Activated CD4-positive, alpha-beta T cell treated with anti-CD3 and anti-CD28 coated beads, Interleukin-2, amount 50 U/mL, for 24 hours (primary cell): ENCODE results near the gene PARVB.
"Not testable (repeated sequence)": the region's sequence is repeated elsewhere in the genome, so short reads cannot be mapped to it uniquely, and the experiment has no call there.

Experiments used
- DNase-seq, 2 donors: peaks; one replicate each; pipeline ENCODE4 v3.0.0-alpha.2; 2020; ENCODE audit warnings: low read depth in 1 of 2, low spot score in 1 of 2

PARVB gene

DNA sequence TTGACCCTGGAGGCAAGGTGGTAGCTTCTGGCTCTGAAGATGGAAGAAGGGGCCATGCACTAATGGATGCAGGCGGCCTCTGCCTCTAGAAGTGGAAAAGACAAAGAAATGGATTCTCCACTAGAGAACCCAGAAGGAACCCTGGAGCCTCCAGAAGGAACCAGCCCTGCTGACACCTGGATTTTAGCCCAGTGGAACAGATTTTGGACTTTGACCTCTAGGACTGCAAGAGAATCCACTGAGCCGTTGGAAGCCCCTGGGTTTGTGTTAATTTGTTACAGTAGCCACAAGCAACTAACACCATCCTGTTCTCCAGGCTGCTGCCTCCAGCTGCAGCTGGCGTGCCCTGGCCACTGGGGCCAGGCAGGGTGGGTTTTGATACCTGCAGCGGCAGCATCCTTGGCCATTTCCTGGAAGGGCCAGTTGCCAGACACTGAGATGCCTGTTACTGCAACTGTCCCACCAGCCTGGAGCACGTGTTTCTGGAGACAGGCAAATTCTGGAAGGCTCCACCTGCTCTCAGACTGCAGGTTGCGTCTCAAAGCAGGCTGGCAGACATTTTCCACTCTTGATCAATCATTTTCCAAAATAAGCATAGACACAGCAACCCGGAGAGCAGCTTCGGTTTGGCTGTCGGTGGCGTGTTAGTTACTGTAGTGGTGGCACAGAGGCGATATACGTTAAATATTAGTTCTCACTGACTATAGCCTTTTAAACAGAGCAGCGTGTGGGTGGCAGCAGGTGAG lies 79.8 kb downstream of the PARVB start:
- DNase-seq: no peak

DNA sequence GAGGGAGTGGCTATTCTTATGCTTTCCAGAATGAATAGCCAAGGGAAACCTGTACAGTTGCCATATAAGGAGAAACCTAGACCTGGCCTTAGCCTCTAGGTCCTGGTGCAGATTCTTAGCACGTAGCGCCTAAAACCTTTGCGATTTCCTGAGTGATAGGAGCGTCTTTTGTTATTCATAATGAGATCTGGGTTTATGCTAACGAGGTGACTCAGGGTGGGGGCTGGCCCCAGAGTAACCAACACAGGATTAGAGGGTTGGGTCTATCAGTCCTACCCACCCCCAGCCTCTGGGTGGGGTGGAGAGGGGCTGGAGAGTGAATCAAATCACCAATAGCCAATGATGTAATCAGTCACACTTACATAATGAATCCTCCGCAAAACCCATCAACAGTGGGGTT lies 83.2 kb downstream of the PARVB start:
- DNase-seq: no peak

DNA sequence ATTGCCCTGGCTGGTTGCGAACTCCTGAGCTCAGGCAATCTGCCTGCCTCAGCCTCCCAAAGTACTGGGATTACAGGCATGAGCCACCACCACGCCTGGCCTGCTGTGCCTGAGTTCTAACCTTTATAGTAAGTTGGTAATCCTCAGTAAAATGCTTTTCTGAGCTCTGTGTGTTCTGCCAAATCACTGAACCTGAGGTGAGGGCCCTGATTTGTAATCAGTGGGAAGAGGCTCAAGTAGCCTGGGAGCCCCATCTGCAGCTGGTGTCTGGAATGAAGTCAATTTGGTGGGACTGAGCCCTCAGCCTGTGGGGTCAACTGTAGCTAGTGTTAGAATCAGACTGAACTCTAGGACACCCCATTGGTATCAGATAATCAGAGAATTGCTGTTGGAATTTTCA lies 84.0 kb downstream of the PARVB start:
- DNase-seq: no peak

DNA sequence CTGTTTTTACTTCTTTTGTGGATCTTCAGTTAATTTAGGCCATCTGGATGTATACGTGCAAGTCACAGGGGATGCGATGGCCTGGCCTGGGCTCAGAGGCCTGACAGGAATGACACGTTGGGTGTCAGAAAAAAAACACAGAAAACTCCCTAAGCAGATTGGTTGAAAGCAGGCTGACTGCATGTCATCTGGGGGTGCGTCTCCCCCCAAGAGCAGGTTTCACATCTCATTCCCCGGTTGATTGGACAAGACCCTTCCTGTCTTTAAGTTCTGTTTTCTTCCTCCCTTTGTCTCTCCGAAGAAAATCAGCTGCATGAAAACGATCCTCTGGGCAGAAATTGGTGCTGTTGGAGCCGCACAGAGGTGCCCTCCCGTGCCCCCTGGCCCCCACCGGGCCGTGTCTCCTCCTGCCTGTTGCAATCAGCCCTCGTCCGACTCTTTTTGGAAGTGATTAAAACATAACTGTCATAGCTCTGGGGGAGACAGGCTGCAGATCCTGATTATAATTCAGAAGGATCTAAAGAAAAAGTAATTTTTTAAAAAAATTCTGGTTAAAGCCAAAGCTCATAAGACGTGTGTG lies 84.8 kb downstream of the PARVB start:
- DNase-seq: no peak

DNA sequence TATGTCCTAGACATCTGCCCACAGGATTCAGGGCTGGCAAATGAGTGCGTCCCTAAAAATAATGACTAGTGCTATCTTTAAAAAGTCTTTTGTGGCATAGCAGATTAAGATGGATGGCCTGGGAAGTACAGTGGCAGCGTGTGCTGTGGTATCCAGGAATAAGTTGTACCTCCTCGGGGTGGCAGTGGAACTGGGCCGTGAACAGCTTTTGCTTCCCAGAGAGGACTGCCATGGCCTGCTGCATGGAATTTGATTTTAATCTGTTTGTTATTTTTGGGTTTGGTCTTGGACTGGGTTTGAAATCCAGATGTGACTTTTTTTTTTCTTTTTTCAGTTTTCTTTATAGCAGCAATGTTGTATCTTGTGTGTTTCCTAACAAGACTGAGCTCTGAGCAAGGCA lies 85.3 kb downstream of the PARVB start:
- no peak for DNase-seq

DNA sequence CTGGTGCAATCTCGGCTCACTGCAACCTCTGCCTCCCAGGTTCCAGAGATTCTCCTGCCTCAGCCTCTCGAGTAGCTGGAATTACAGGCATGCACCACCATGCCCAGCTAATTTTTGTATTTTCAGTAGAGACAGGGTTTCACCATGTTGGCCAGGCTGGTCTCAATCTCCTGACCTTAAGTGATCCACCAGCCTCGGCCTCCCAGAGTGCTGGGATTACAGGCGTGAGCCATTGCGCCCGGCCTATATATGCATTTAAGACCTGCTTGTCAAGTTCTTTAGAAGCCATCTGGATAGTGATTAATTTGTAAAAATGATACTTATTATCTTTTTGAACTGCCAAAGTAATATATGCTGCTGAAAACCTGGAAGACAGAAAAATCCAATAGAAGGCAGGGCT lies 86.6 kb downstream of the PARVB start:
- DNase-seq: not testable (repeated sequence)

DNA sequence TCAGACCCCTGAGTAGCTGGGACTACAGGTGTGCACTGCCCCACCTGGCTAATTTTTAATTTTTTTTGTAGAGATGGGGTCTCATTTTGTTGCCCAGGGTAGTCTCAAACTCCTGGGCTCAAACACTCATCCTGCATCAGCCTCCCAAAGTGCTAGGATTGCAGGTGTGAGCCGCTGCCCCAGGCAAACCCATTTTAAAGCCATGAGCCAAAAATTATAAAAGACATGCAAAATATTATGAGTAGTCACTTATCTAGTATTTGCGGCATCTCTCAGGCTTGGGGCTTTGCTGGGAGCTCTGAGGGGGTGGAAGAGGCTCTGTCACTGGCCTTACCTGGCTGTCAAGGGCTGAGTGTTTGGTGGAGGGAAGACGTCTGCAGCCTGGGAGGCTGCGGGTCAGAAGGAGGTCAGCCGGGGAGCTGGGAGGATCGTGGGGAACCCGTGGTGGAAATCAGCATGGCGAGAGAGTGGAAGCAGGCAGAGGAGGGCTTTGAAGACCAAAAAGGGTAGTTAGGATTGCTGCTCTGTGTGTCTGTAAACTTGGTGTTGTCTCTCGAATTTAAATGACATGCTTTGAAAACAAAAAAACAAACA lies 87.6 kb downstream of the PARVB start:
- no peak for DNase-seq

DNA sequence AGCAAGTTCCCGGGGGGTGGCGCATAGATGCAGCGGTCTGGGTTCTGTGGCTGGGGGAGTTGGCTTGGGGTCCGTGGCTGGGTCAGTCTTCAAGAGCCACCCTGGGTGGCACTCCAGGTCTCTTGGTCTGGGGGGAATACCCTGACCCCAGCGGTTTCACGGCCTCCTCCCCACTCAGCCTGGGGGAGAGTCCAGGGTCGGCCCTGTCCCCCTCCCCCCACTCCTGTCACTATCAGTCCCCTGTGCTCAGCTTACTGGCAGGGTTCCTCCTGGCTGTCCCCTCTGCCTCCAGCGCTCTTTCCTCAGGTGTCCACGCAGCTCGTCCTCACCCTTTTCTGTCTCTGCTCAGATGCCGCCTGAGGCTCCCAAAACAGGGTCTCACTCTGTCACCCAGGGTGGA lies 88.1 kb downstream of the PARVB start:
- DNase-seq: no peak

DNA sequence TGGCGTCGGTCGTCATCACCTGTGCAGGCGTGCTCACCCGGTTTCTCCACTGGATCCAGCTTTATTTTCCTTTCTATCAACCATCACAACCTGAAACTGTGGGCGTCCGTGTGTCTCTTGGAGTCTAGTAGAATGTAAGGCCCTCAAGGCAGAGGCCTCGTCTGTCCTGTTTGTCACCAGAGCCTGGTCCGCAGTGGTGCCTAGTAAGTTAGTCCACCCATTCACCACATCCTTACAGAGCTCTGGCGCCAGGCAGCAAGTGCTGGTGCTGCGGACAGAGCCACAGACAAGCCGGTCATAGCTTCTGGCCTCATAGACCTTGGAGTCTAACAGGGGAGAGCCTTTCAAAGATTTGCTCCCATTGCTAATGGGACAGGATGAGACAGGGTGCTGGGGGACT lies 92.2 kb downstream of the PARVB start:
- DNase-seq: no peak

DNA sequence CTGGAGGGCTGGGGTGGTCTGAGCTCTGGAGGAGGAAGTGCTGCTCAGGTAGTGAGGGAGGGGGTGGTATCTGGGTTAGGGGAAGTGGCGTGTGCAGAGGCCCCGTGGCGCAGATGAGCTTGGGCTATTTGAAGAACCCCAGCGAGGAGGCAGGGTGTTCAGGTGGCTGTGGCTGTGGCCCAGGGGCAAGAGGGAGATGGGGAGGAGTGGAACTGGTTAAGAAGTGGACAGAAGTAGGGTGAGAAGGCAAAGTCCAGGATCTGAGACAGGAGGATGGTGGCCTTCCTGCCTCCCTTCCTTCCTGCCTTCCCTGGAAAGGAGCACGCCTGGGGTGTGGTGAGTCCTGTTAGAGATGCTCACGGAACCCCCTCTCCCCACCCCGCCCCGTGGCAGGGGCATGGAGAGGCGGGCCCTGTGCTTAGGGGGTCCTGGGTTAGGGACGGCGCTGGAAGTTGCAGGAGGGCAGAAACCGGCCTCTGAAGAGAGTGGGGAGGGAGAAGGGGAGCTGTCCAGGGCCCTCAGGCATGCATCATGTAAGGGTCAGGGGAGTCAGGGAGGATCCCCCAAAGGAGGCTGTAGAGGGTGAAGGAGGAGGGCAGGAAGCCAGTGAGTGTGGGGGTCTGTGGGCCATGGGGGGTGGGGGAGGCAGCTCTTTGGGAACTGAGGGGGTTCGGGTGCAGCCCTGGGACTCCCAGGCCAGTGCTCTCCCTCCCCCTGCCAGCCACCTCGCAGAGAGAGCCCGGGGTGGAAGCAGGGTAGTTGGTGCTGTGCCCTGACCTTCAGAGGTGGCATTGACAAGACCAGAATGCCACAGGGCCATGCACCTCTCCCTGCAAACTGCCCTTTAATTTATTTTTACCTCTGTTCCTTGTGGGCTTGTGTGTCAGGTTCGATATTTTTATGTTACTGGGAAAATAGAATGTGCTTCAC lies 92.9 kb downstream of the PARVB start:
- no peak for DNase-seq

DNA sequence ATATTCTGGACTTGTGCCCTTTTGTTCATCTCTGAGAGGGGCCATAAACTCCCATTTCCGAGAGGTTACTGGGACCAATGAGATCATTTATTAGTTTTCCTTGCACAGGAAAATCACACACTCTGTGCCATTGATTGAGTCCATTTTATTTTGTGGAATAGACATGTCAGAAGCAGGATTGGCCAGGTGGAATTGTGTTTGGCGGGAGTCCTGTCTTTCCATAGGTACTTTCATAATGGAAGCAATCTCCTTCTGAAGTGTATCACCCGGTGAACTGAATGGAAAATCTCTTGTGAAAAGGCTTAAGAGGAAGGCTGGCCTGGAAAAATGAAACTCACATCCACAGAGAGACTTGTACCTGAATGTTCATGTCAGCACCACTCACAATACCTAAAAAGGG lies 93.6 kb downstream of the PARVB start:
- no peak for DNase-seq

DNA sequence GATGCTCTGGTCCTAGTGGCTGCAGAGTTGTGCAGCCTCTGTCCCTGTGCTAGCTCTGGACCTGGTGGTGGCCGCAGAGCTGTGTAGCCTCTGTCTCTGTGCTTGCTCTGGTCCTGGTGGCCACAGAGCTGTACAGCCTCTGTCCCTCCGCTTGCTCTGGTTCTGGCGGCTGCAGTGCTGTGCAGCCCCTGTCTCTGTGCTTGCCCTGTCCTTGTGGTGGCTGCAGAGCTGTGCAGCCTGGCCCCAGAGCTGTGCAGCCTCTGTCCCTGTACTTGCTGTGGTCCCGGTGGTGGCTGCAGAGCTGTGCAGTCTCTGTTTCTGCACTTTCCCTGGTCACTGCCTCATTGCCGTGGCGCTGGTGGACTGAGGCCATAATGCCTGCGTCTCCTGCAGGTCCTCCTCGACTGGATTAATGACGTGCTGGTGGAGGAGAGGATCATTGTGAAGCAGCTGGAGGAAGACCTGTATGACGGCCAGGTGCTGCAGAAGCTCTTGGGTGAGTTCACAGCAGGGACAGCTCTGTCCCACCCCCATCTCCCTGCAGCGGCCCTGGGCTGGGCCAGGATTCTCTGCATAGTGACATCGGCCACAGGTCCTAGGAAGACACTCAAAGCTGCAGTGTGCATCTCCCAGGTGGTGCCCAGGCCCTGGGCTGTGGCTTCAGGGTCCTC lies 94.7 kb downstream of the PARVB start:
- DNase-seq: no peak

DNA sequence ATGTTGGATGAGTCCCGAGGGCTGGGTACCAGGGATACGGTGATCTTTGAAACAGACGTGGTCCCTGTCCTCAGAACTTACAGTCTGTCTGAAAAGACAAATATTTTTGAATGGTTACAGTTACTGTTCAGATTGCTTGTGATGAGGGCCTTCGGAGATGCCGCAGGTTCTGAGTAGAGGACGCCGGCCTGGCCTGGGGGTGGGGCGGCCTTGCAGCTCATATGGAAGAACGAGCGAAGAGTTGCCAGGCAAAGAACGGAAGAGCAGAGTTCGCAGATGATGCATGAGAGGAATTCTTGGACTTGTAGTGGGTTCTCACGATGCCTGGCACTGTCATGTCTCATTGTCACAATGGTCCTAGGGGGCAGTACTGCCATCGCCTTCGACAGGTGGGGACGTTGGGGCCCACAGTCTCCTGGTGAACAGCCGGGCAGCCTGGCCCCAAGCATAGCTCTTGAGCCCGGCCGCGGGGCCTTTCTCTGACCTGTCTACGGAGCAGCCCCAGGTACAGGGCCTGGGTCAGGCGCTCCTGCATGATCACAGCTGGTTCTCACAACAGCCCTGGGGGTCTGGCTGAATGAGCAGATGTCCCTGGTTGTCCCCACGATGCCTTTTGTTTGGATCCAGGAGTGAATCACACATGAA lies 95.7 kb downstream of the PARVB start:
- DNase-seq: no peak

DNA sequence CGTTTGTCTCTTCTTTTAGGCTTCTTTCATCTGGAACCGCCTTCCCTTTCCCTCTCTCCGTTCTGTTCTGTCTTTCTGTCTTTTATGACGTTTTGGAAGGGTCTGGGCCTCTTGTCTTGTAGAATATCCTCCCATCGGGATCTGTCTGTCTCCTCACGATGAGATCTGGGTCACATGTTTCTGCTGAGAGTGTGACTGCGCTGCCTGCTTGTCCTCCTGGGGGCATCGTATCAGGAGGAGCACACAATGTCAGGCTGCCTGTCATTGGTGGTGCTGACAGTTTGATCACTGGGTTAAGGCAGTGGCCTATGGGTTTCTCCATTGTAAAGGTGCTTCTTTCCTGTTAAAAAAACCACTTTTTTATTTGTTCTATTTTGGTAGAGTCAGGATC lies 96.2 kb downstream of the PARVB start:
- DNase-seq: no peak

DNA sequence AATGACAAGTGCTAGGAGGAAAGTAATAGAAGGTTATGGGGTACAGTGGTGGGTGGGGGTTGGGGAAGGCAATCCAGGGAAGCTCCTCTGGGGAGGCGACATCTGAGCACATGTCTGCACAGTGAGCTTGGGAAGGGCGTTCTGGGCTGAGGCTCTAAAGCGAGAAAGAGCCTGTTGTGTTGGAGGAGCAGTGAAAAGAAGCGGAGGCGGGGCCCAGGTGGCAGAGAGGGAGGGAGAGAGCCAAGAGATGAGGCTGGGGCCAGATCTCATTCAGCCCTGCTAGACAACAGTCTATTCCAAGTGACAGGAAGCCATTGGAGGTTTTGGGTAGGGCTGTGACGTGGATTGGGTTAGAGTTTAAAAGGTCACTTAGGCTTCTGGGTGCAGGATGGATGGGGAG lies 101.3 kb downstream of the PARVB start:
- DNase-seq: no peak

DNA sequence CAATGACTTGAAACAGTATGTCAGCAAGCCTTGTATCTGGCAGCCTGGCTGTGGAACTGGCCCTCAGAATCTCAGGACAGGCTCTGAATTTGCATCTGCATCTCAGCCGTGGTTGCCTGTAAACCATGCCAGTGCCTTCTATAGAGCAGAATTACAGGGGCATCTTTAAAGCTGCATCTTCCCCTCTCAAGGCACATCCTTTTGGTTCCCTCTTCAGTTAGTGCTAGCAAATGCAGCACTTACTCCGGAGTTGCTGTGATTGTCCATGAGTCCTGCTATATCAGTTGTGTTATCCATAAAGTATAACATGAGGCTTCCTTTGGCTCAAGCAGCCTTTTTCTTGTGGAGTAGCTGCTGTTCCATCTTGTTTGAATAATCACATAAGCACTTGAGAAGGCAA lies 102.7 kb downstream of the PARVB start:
- DNase-seq: no peak

DNA sequence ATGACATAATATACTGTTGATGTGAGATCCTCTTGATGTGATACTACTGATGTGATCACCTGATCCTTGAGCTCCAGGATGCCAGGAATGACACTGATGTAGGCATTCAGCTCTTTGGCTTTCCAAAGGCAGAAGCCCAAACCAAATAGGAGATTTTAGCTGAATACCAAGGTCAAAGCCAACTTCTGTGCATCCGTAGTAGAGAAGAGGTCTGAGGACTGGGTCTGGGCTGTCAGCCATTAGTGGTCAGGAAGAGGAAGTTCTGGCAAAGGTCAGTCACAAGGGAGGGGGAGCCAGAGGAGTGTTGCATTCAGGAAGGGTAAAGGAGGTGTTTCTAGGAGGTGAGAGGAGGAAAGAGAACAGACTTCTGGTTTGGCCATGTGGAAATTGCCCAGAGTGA lies 103.3 kb downstream of the PARVB start:
- no peak for DNase-seq

DNA sequence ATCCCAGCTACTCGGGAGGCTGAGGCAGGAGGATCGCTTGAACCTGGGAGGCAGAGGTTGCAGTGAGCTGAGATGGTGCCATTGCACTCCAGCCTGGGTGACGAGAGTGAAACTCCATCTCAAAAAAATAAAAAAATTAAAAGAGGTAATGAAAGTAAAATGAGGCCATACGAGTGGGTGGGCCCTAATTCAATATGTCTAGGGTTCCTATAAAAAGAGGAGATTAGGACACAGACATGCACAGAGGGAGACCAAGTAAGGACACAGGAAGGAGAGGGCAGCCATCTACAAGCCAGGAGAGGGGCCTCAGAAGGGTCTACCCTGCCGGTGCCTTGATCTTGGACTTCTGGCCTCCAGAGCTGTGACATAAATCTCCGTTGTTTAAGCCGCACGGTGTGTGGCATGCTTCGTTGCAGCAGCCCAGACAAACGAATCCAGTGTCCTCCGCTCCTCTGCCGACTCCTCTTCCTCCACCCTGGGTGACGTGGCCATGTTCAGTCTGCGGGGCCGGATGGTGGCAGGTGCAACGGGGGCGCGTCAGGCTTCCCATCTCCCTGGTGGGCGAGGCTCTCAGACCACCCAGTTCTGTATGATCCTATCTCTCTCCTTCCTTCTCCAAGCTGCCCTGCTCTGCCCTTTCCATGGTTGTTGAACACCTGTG lies 105.0 kb downstream of the PARVB start:
- DNase-seq: no peak

DNA sequence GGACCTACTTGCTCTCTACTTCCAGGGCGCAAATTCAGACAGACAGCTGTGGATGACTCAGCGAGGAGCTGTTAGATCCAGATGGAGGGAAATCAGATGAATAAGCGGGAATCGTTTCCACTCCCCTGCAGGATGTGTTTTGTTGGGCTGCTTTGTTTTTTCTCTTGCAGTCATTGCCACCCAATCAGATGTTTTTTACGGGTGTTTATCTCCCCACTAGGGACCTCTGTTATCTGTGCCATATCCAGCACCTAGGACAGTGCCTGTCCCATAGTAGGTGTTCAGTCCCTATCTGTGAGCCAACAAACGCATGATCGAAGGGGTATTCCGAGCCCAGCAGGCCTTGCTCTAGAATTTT lies 105.5 kb downstream of the PARVB start:
- DNase-seq: no peak

DNA sequence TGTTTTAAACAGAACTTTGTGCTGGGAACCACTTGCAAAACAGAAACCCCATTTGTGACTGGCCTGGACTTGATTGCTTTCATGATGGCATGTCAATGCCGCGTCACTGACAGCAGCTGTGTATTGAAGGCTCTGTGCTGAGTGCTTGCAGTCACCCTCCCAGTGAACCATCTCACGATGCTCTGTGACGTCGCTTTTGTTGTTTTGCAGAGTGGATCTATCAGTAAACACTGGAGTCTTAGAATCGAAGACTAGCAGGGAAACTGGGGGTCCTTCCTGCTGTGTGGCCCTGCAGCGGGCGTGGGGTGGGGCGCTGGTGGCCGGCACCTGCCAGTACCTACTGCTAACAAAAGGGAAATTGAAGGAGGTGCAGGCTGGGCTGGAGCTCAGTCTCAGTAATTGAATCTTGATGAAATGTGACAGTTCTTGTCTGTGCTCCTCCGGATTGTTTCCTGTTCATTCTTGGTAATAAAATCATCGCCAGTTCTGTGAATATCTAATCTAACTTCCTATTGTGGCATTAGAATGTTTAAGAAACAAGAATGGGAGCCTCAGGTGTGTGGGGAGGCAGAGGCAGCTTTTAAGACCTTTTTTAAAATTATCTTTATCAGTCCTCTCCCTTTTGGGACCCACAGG lies 106.1 kb downstream of the PARVB start:
- DNase-seq: no peak
